ENCODE data around the gene SCFD2.

SCFD2 gene

DNA sequence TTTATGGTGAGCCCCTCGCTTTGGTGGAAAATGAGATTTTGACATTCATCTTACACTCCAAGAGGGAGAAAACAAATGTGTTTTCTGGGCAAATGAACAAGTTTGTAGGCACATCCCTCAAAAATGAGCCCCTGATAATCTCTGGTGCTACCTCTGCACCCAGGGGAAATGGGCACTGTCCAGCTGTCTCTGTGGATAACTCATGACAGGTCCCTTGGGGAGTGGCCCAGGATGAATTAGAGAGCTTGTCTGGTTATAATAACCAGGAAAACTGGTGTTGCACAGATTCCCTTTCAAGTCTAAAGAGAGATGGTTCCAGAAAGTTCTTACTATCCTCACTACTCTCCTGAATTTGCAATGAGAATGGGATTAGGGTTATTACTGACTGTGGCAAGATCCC lies 496.2 kb downstream of the SCFD2 start:
- DNase-seq: no peak

DNA sequence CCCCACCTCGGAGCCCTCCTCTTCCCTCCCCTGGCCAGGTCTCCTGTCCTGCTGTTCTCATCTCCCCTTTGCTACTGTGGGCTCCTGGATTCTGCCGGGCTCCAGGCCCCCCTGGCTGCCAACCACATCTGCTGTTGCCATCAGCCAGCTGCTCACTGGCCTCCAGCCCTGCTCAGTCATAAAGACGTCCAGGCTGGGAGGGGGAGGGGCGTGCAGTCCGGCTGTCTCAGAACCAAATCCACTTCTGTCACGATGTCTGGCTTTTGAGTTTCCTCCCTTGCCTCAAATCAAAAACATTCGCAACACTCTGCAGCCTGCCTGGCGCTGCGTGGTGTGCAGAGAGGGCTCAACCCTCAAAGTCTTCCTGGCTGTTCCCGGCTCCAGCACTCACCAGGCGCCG lies 496.7 kb downstream of the SCFD2 start:
- no peak for DNase-seq

DNA sequence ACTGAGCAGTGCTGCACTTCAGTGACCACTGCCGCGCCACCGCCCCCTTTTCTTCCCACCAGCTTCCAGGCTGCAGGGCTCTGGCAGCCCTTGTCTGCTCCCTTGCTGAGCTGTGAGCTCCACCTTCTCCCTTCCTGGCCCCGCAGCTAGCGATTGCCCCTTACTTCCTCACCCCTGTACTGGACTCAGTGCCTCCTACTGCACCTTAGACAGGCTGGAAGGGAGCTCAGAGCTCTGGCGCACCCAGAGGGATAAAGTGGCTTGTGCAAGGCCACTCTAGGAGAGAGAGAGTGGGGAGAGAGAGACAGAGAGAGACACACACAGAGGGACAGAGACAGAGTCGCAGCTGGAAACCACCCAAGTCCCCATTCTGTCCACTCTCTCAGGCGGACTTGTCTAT lies 497.7 kb downstream of the SCFD2 start:
- DNase-seq: no peak

DNA sequence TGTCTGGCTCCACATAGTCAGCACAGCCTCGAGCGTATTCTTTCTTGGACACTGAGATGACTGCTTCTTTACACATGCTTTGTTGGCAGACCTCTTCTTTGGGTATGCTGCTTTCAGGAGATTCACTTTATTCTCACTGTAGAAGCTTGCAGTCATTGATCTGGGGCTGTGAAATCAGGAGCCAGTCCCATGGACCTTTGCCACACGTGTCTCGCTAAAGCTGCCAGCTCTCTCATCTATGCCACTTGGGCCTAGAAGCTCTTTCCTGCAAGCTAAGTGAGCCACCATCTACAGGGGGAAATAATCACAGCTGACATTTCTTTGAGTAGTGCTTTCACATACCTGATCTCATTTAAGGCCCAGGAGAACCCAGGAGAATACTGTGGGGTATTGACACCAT lies 498.7 kb downstream of the SCFD2 start:
- DNase-seq: no peak

DNA sequence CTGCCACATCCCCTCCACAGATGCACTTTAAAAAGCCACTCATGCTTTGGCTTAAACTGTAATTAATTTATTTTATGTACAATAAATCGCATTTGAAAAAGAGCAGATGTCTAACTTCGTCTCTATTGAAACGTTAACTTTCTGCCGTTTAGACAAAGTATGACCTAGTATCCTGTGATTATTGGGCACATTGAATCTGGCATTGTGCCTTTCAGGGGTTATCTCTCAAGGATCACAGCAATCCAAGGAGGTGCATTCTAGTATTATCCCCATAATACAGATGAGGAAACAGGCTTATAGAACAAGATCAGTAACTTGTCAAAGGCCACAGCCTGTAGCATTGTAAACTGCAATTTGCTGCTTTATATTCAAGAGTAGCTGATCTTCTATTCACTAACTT lies 499.1 kb downstream of the SCFD2 start:
- no peak for DNase-seq

DNA sequence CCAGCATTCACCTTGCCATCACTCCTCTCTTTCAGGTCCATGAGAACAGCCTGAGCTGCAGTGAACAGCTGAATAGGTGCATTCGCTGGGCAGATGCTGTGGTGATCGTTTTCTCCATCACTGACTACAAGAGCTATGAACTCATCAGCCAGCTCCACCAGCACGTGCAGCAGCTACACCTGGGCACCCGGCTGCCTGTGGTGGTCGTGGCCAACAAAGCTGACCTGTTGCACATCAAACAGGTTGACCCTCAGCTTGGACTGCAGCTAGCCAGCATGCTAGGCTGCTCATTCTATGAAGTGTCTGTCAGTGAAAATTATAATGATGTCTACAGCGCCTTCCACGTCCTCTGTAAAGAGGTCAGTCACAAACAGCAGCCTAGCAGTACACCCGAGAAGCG lies 500.6 kb downstream of the SCFD2 start:
- DNase-seq: no peak

DNA sequence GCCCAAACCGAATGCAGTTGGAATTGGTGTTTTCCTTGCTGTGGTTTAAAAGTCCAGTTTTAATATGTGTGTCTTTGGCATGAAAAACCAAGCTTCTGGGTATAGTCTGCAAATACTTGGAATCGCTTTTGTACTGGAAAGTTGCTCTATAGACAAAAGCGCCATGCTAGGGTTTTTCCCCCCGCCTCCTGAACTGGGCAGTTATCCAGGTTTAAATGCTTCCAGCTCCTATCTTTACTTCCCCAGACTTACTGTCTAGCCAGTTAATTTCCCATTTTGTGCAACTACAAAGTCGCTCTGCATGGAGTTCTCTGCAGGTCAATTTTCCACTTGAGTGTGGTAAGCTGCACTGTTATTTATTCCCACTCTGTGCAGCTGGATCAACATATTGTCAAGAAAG lies 501.1 kb downstream of the SCFD2 start:
- no peak for DNase-seq

DNA sequence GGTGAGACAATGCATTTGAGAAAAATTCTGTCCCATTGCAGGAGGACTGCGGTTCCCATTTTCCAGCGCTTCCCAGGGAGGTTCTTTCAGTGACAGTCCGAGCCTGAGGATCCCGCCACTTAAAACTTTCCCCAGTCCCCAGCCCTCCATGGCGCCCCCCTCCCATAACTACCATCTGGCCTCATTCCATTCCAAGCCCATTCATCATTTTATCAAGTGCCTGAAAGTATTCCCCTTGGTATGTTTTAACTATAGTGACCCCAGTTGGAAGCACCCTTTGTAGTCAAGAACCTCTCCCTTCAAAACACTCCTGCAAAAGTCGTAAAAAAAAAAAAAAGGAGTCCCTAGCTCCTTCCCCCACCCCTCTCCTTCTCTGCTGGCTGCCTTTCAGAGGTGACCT lies 502.5 kb downstream of the SCFD2 start:
- no peak for DNase-seq

DNA sequence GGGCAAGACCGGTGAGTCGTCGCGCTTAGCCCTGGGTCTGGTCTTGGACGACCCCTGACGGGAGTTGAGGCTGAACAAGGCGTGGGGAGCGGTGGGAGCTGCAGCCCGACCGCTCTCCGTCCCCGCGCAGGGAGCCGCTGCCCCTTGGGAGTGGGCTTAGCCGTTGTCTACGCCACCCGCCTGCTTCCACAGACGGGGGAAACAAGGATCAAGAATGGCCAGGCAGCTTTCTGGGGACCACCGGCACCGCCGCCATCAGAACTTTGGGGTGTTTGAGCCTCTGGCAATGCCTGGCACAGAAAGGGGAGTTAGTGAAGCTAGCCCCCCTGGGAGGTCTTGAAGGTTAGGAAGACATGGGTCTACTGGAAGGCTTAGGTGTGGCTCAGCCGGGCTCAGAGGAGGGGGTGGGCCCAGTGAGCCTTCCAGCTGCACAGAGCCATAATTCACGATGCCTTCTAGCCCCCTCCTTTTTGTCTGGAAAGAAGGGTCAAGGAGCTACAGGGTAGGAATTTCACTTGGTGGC lies 503.2 kb downstream of the SCFD2 start:
- DNase-seq: no peak

DNA sequence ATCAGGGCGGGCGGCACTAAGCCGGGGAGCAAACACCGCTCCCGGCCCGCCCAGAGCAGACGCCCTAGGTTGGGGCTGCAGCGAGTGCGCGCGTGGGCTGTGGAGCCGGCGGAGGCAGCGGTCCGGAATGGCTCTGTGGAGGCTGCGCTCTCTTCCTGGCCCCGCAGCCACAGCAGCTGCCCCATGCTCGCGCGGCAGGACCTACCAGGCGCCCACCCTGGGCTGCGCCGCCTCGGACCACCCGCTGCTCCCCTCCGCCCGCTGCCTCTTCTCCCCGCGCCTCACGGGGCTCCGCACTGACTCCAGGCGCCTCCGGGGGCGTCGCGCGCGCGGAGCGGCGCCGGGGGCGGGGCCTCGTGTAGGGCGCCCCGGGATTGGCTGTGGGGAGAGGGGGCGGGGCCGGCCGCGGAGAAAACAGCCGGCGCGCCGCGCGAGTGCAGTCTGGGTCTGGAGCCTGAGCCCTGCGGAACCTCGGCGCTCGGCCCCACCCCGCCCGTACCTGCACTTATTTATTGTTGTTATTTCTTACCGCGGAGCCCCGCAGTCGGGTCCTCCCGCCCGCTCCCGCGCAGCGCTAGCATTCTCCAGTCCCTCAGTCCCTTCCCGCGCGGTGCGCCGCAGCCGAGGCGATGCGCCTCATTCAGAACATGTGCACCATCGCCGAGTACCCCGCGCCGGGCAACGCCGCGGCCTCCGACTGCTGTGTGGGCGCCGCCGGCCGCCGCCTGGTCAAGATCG lies 503.8 kb downstream of the SCFD2 start, which contains the start of gene RASL11B:
RASL11B (plus strand) TSS at position 439 of the 738 bp plus-strand sequence; CDS start at position 630, 191 bp downstream.
- peak; percentile 39 to 64 for DNase-seq

DNA sequence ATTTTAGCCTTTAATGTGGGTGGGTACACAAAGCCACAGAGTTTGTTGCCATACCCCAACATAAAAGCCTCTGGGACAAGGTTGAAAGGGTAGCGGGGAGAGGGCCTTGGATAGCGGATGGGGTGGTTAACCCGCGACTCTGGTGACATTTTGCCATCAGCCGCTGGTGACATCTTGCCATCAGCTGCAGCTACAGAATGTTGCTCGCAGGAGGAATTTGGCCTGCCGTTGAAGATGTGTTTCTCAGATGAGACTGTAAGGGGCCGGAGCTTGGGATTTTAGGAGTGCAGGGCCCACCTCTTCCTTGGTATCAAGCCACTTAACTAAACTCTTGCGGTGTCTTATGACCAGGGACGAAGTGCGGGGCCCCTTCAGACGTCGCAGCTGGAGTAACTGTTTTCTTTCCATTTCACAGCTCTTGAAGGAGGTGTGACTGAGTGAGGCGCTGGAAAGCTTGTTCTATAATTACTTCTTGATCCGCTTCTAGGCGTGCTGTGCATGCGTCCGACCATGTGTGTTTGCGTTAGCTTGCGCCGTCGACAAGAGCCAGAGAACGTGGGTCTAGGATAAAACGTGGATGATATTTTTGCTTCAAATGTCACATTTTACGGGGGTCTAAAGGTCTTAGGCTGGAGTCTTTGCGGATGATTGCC lies 504.6 kb downstream of the SCFD2 start:
- no peak for DNase-seq

DNA sequence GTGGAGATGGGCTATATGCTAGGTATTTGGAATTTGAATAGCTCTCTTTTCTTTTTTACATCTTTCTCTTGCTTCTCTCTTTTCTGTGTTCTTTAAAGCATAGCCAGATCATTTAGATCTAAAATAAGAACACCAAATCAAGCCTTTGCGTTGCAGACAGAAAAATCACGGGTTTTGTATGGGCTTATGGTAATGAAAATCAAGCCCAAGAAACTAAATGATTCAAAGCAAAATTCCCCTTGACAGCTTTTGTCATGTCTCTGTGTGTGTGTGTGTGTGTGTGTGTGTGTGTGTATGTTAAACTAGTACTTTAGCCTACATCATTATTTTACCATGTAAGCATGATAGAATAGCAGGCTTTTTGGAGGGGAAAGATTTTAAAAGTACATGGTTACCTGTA lies 505.5 kb downstream of the SCFD2 start:
- no peak for DNase-seq

DNA sequence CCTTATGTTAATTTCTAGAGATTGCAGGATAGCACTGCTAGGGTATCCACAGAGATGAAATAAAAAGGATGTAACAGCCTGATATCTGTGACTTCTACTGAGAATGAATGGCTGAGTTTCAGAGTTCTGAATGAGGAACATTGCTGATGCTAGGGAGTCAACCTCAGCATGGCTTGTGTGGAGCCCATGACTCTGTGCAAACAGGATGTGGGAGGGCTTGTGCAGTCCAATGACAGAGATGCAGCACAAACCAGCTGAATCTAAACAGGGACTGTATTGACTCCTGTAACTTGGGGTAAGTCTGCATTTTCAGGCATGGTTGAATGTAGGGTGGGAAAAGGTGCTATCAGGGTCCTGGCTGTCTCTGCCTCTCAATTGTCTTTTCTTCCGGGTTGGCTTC lies 509.1 kb downstream of the SCFD2 start:
- peak in 1 of 2 donors; percentile 32 for DNase-seq

DNA sequence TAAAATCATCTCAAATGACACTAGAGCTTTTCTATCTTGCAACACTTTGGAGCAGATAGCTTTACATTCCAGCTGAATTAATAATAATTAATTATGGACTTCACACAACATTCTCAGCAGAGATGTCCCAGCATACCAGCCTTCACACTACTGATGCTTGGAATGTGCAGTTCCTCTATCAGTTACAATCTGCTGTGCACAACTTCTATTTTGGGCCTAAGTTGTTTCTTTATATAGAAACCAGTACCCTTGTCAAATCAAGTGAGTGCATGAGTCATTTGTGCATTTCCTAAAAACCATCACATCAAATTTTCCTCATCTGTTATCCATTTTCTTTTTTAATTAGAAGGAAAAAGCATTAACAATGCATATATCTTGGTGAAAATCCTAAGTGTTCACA lies 512.5 kb downstream of the SCFD2 start:
- DNase-seq: peak in 1 of 2 donors; percentile 15

DNA sequence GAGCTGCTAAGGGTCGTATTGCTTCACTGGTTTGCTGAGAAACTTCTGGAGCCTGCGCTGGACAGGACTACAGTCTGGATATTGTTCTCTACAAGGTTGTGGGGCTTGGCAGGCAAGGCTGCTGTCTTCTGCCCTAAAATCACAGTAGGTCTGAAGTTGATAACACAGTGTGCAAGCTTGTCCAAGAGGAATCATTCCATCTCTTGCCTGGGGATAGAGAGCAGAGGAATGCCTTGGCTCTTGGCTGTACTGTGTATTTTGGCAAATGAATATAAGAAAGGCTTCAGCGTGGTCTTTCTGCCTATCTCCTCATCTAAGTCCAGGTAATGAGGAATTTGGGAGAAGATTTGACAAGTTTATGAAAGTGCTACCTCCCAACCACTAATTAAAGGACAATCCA lies 513.1 kb downstream of the SCFD2 start:
- no peak for DNase-seq

DNA sequence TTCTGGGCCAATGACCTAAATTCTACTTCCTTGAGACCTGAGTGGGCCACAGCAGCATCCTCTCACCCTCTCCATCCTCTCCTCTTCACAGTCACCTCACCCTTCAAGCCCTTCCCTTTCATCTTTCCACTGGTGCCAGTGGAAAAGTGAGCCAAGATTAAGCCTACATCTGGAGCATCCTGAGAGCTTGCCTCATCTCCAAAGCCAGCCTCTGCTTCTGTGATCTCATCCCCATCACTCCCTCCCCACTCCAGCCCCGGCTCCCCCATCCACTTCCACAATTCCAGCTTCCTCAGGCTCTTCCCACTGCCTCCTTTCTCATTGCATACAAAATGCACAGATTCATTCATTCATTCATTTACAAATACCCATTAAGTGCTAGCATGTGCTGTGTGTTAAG lies 513.8 kb downstream of the SCFD2 start:
- no peak for DNase-seq

DNA sequence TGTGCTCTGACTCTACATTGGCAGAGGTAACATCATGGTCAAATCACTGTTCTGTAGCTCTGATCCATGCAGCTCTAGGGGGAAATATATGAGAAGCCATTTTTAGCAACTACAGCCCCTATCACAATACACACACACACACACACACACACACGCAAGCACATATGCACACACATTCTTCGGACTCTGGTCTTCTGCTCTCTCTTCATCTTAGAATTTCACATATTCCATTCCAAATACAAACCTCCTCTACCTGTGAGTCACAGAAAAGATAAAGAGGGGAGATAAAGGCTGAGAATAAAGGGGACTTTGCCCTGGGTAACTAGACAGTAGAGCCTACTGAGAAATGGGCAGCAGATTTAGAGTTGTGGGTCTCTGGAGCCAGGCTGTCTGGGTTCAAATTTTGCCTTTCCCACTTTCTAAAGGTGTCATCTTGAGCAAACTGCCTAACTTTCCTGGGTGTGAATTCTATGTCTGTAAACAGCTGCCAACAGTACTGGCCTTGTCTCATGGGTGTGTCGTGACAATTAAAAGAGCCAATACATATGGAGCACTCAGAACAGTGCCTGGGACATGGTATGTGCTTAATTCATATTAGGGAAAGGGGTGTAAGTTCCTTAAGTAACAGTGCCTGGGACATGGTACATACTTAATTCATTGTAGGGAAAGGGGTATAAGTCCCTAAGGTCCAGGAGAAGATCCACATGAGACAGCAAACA lies 515.3 kb downstream of the SCFD2 start:
- DNase-seq: no peak

DNA sequence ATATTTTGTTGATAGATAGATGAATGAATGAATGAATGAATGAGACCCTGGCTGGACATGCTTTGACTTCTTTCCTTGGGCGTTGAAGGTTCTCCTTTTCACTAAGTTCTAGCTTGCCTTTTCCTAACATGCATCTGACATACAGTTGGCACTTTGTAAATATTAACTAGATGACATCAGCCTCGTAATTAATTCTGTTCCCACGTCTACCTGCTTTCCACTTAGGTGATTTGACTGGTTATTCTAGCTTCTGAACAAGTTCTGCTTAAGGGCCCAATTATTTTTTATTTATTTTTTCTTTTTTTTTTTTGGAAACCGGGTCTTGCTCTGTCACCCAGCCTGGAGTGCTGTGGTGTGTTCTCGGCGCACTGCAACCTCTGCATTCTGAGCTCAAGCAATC lies 517.6 kb downstream of the SCFD2 start:
- DNase-seq: no peak

DNA sequence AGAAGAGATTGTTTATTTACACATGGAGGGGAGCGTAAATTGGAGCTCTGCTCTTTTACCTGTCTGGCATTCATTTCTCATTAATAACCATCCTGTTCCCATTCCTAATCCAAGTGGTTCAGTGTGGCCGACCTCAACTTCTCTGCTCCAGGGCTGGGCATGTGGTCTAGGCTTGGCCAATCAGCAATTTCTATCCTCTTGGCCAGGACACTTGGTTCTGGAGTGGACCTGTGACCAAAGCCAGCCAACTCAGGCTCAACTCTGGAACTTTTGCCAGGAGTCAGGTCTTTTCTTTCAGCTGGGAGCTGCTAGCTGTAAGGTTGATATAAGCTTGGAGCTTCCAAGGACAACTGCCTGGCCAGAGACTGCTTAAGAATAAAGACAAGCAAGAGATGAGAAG lies 519.4 kb downstream of the SCFD2 start:
- DNase-seq: no peak

DNA sequence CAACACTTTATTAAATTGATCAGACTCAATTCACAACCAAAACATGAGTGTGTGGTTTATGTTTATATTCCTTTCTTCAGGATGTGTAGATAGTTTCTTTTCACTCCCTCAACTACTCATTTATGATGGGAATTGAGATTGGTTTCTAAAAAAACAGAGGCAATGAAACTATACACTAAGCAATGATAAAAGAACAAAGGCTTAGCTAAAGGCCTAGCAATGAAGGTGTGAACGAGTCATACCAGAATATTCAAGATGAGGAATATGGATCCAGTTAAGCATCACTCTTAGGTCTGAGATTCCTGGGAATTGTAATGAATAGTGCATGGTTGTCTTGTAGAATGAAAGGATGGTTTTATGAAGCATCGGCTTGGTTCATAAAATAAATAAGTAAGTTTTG lies 521.3 kb downstream of the SCFD2 start:
- no peak for DNase-seq

DNA sequence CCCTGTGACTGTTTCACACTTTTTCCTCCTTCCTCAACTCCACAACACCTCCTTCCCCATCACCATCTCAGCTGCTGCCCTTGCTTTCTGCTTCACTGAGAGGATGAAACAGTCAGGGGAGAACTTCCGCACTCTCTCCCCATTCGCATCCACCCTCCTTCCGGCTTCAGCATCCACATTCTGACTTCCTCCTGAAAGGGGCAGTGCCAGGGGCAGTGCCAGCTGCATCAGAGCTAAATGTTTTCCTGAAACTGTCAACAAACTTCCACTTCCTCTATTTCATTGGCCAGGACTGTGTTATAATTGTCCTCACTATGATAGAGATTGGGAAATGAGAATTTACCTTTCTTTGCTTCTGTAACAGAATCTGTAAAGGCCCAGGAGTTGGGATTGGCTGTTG lies 521.9 kb downstream of the SCFD2 start:
- DNase-seq: peak; percentile 1 to 75

DNA sequence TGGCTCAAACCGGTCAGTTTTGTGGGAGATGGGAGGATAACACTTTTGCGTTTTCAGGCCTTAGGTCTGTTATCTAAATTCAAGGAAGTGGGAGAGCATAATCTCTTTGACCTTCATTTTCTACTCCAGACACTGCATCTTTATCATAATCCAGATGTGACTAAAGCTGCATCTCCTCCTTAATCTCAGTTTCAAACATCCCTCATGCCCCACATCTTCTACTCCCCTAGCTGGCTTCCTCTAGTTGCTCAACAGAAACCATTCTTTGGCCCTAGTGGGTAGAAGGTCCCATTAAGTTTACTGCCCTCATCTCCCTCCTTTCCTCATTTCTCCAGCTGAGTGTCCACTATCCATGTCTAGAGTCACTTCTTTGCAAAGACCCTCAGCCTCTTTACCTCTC lies 522.5 kb downstream of the SCFD2 start:
- DNase-seq: no peak

DNA sequence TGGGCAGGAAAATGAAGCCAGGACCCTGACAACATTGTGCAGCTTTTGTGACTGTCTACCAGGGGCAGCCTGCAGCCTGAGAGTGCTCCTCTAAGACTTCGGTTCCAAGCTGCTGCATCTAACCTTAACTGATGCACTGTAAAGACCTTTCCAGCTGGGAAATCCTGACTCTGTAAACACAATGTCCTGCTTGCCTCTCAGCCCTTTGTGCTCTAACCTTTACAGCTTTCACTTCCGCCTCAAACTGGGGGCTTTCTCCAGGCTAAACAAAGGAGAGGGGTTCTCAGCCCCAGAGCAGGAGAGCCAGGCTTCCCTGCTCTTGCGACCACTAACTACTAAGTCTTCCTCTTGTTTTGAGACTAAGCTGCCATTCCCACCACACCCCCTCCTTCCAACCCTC lies 523.1 kb downstream of the SCFD2 start:
- no peak for DNase-seq
